HG03097 (cell line): ENCODE data around the gene SARNP.
"Not testable (repeated sequence)": the region's sequence is repeated elsewhere in the genome, so short reads cannot be mapped to it uniquely, and the experiment has no call there.

Source experiments
- ATAC-seq: cut with Tn5 transposase; IDR thresholded peaks from one replicate; pipeline ENCODE4 v1.9.1; 2021; ENCODE audit not compliant: unreplicated experiment, low FRiP score

The SARNP gene

DNA sequence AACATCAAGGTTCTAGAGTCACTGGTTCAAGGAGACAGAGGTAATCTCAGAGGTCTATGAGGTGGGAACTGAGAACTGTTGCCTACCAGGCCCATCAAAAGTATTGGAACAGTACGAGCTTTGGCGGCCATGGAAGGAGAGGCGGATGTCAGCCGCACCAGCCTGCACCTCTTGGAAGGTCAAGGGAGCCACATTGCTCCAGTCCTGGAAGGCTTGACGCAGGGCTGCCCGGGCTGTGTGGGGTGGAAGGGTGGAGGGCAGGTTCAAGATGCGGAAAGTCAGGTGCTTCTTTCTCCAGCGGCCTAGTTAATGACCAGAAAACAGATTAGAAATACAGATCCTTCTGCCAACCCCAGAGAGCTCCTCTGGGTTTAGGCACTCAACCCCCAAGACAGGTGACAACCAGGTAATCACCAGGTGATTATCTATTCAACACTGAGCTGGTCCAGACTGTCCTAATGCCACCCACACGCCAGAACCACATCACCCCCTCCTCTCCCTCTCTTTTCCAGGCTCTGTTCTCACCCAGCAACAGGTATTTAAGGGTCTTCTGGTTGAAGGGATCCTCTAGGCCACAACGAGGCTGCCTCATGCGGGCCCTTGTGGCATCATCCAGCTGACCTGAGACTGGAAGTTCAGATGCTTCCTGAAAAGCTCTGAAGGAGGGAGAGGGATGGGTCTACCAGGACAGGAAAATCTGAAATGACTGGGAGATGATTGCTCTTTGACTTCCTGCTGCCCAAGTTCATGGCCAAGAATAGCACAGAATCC, 23.2 kb upstream of the SARNP start:
- no peak for ATAC-seq

DNA sequence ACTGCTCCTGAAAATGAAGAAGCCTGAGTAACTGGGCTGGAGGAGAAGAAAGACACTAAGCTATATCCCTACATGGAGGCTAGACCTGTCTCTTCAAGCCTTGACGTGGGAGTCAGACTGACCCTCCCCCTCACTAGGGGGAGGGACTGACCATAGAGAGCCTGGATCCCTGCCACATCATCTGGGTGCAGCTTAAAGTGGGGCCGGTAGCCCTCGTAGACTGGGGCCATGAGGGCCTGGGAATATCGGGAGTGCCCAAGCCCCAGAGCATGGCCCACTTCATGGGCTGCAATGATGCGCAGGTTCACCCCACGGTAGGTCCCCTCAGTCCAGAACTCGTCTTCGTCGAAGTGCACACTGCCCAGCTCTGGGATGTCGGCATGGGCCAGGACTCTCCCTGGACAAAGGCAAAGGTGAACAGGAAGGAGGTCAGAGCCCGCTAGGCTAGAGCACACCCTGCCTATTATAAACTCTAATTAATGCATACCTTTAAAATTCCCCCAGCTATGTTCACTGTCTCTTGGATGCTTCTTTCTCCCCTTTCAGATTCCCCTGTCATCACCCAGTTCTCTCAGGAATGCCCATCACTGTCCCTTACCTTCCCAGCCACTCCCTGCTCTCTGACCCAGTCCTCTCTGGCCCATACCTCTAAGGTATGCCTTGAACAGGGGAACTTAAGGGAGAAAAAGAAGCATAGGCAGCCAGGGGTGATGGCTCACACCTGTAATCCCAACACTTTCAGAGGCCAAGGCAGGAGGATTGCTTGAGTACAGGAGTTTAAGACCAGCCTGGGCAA, 22.0 kb upstream of the SARNP start:
- ATAC-seq = no peak

DNA sequence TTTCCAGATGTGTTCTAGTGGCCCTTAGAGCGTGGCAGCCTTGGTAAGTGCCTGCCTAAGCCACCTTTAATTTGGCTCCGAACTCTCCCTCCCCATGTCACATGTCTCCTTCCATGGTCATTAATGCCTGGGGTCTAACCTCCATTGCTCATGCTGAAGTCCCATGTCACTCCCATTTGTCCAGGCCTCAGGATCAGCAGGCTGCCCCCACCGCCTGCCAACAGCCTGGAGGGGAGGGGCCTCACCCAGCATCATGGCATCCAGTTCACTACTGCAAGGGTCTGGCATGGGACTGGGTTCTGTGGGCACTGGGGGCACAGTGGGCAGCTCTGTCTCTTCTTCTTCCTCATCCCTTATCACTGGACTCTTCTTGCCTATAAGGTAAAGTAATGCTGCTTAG, 20.8 kb upstream of the SARNP start:
- ATAC-seq = no peak

DNA sequence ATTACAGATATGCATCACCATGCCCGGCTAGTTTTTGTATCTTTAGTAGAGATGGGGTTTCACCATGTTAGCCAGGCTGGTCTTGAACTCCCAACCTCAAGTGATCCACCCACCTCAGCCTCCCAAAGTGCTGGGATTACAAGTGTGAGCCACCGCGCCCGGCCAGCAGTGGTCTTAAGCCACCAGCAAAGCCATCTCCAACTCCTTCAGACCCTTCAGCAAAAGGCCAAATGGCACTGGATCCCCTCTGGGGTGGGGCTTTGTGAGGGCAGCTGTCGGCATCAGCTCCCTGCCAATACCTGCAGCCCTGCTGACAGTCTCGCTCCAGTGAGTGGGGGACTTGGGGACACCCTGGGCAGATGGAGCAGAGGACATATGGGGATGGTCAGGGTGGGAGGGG, 16.9 kb upstream of the SARNP start:
- not testable (repeated sequence) for ATAC-seq

DNA sequence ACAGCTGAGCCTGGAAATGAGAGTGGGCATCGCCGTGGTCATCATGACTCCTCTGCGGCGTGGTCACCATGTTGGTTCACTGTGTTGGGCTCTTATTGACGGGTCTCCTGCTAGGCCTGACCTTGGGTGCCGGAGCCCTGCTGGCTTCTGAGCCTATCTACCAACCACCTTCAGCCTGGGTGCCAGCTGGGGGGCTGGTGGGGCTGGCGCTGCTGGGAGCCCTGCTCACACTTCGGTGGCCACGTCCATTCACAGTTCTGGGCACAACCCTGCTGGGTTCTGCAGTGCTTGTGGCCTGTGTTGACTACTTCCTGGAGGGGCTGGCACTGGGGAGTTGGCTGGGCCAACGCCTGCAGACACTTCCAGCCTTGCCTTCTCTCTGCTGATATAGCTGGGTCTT, 15.5 kb upstream of the SARNP start:
- ATAC-seq = no peak

DNA sequence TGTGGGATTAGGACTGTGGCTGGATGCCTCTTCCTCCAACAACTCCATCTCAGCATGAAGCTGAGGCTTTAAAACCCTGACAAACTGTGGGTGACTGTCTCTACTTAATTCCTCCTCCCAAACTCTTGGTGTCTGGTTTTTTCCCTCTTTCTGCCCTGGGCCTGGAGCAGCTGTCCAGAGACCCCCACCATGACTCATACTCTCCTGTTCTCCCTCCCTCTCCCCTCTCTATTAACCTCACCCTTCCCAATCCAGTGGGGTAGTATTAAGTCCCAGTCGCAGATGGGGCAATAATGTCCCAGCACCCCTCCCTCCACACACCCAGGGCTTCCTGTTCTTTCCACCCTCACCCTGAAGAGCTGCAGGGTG, 13.9 kb upstream of the SARNP start:
- no peak for ATAC-seq

DNA sequence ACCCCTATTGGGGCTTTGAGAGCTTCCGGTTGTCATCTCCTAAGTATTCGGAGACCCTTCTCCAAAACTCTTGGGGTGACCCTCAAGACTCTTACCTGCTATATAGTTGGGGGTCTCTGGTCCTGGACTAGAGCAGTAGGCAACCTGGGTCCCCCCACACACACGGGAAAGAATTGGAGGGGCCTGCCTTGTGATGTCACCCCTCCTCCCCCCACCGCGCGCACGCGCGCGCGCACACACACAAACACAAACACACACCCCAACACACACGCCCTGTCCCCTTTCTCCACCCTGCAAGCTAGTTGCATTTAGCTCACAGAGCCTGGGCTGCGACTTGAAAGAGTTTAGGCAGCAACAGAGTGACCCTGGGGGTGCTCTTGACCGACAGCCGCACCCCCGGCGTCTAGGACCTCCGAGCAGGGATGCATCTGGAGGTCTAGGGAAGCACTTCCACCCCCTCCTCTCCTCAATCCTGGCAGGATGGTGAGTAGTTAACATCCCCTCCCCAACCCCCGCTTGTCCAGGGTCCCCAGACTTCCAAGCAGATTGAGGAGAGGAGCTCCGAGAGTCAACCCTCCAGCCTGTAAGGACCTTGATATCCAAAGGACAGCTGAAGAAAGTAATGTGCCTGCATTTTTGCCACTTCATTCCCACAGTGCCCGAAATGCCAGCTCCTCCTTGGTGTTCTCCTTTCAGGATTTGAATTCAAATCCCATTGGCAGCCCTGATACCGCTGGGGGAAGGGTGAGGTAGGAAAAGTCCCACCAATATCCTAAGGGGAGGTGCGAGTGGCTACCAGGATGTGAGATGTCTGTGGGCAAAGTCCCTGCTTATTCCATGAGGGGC, 13.3 kb upstream of the SARNP start:
- ATAC-seq = no peak

DNA sequence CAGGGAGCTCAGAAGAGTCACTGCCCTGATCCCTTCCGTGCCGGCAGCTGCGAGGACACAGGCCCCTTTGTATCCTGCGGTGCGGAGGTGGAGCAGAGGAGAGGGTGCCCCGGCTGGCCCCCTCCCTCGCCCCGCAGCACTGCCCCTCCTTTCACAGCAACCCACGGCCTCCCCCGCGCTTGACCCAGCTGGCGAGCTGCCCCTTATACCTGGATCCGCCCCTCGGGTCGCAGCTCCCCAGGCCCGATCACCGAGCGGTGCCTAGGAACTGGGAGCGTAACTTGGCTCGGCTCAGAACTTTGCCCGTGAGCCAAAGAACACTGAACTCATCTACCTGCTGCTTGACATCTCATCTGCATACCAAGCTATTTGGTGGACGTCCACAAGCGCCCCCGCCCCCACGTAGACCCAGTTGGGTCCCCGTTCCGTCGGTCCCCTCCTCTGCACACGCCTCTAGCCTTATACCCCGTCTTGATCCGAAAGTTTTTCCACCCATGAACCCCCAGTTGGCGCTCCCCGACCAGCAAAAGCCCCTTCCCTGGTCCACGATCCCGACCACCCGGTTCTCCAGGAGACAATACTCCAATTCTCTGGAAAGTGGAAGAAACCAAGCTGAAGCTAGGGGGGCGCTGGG, 12.6 kb upstream of the SARNP start:
- ATAC-seq = peak; percentile 26

DNA sequence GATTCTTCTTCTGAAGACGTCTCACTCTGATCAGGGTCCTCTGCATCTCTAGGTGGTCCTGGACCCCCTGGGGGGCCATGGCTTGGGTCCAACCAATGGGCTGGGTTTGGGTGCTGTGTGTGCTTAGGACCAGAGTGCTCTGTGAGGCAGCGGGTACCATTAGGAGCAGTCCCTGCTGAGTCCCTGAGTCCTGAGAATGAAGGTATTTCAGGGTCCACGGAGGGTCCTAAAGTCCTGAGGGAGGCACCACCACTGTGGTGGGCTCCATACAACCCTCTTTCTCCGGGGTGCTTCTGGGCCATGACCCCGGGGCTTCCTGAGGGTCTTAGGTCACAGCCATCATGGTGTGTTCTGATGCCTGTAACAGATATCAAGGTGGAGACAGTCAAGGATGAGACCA, 10.8 kb upstream of the SARNP start:
- ATAC-seq = no peak

DNA sequence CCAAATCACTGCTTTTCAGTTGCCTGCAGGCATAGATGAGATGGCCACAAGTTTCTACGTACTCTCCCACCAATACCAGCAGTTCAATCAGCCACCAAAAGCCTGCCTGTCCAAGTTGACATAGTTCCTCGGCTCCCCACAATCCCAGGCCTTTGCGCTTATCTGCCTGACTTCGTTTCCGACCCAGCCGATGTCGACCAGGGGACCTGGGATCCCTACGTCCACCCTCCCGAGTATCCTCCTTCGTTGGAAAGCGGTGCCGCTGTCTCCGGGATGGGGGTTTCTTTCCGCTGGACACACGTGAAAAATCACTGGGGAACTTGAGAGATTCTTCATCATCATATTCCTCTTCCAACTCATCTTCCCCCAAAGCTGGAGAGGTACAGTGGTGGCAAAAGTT, 10.3 kb upstream of the SARNP start:
- ATAC-seq = no peak

DNA sequence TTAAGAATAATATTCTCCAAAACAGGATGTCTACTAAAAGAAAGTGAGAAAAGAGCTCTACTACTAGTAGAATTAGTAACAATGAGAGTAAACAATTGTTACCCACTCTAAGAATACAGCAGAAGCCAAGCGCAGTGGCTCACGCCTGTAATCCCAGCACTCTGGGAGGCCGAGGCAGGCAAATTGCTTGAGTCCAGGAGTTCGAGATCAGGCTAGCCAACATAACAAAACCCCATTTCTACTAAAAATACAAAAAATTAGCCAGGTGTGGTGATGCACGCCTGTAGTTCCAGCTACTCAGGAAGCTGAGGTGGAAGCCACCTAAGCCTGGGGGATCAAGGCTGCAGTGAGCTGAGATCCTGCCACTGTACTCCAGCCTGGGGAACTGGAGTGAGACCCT, 7.2 kb upstream of the SARNP start:
- no peak for ATAC-seq

DNA sequence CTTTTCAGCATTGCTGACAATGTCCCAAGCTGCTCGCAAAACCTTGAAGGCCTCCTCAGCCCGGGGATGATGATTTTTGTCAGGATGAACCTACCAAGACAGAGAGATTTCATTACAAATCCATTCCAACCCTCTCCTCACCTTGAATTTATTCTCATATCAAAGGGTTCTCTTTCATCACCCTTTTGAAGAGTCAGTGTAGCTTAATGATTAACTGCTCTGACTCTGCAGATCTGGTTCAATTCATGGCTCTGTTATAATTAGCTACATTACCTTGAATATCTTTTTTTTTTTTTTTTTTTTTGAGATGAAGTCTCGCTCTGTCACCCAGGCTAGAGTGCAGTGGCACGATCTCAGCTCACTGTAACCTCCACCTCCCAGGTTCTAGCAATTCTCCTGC, 5.9 kb upstream of the SARNP start:
- no peak for ATAC-seq

DNA sequence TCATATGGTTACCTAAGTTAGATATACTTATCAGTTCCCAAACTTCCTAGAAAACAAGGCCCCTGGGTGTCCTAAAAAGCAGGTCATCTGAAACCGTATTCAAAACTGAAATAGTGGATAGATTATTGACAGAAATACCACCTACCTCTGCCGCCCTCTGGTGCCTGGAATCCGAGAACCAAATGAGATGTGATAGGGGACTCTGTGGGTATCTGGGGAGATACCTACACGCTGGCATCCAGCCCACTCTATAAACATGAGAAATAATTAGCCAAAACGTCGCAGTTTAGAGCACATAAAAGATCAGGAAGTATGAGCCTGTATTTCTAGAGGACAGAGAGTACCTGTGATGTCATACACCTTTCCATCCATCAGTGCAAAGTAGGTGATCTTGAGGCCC, 4.7 kb upstream of the SARNP start:
- no peak for ATAC-seq

DNA sequence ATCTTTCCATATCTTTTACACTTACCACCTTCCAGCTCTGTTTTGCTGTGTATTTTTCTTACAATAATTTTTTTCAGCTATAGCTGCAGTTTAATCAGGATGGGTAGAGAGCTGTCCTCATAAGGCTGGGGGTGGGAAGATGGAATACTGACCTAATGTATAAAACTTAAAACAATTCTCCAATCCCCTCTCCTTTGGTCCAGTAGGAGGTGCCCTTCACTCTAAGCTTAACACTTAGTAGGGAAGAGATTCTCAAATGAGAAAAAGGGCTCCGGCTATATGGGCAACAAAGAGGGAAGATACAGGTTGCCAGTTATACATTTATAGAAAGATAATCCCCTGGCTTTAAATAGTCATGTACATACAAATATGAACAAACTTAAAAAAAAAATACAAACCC, 3.2 kb upstream of the SARNP start:
- no peak for ATAC-seq

DNA sequence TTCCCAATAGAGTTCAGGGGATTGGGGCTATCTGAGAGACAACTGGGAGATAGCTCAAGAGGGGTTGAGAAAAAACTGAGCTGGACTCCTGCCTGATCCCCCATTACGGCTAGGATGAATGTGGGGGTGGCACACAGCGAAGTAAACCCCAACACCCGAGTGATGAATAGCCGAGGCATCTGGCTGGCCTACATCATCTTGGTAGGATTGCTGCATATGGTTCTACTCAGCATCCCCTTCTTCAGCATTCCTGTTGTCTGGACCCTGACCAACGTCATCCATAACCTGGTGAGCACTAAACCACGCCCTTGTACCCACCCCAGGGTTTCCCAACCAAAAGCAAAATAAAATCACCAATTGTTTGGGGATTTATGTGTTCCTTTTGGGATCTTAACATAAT, 1.4 kb upstream of the SARNP start:
- no peak for ATAC-seq

DNA sequence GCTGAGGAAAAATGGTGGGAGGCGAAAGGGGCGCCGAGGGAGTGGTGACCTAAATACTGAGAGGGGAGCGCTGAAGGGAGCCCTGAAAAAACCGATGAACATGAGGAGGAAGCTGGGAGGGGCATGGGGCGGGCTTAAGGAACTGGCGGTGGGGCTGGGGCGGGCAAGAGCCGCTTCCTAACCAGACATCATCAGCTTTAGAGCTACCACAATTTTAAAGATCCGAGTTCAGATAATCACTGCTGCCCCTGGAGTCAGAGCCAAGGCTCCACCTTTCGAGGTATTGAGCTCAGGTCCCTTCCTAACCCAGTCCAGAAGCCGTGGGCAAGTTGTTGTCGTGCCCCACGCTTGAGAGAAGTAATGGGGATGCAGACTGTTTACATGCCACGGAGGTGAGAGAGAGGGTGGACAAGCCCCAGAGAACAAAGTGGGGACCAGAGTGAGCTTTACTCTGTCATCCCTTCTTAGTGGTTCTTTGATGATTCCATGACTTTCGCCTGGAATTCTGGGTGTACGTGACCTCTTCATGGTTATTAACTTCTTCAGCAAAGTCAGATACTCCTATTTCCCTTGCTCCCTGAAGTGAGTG, 710 bp upstream of the SARNP start:
- no peak for ATAC-seq

DNA sequence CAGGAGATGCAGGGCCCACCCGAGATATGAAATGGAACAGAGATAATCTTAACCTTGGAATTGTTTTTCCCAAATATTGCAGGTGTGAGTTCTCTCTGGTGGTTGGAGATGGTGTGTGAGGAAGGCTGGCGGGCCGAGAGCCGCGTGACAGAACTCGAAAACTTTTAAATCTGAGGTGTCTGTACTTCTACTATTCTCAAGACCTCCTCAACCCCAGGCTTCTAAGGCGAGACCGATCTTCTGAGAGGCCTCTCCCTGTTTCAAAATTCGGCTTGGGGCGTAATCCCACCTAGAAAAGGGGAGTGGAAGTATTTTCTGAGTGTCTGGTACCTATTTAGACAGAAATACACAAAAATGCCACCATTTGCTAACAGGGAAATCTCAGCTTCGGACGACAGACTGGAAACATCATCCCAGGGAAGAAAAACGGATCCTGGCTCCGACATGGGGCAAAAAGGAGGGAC, 611 bp downstream of the SARNP start:
- ATAC-seq = peak; percentile 1

DNA sequence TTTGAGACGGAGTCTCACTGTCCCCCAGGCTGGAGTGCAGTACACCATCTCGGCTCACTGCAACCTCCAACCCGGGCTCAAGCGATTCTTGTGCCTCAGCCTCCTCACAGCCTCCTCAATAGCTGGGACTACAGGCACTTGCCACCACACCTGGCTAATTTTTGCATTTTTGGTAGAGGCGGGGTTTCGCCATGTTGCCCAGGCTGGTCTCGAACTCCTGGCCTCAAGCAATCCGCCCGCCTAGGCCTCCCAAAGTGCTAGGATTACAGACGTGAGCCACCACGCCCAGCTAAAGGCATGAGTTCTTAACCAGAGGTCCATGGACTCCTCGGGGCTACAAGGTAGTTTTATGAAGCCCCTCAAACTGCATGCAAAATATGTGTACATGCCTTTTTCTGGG, 2.1 kb downstream of the SARNP start:
- no peak for ATAC-seq

DNA sequence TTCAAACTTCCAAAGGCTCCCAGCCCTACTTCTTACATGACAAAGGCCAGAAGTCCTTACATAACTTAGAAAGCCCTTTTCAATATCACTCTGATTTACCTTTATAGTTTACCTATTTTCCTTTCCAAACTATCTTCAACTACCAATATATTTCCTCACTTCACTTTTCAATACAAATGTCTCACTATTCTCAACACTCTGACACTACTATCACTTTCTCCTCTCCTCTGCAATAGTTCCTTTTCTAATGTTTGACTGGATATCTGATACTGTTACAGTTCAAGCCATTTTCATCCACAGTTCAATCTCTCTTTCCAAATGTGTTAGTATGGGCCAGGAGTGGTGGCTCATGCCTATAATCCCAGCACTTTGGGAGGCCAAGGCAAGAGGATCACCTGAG, 3.3 kb downstream of the SARNP start:
- no peak for ATAC-seq

DNA sequence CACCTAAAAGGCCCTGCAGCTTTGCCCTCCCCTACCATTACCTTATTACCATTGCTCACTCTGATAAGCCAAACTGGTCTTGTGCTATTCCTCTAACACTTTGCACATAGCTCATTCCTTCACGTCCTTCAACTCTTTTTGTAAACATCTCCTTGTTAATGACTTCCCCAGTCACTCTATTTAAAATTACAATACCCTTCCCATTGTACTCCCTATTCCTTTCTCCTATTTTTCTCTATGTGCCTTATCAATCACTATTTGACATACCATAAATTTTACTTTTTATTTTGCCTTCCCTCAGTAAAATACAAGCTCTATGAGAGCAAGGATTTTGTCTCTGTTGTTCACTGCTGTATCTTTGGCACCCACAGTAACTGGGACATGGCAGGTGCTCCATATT, 5.4 kb downstream of the SARNP start:
- no peak for ATAC-seq
